LNCAP (cell line): Measurements from ENCODE around the gene JAKMIP1.

Experiments
- TF ChIP-seq, protein P1 (sequence below): fragments of 450-650 bp; IDR thresholded peaks from 2 replicates; pipeline ENCODE4 v1.5.1; 2017; ENCODE audit warnings: mild to moderate bottlenecking

The JAKMIP1 gene

GRCh38 chr4:6028168-6028567, 172.2 kb downstream of the JAKMIP1 start:
- TF ChIP-seq, protein P1, sequence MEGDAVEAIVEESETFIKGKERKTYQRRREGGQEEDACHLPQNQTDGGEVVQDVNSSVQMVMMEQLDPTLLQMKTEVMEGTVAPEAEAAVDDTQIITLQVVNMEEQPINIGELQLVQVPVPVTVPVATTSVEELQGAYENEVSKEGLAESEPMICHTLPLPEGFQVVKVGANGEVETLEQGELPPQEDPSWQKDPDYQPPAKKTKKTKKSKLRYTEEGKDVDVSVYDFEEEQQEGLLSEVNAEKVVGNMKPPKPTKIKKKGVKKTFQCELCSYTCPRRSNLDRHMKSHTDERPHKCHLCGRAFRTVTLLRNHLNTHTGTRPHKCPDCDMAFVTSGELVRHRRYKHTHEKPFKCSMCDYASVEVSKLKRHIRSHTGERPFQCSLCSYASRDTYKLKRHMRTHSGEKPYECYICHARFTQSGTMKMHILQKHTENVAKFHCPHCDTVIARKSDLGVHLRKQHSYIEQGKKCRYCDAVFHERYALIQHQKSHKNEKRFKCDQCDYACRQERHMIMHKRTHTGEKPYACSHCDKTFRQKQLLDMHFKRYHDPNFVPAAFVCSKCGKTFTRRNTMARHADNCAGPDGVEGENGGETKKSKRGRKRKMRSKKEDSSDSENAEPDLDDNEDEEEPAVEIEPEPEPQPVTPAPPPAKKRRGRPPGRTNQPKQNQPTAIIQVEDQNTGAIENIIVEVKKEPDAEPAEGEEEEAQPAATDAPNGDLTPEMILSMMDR = no peak

- TF ChIP-seq, protein P1 = no peak
These were observed 173.0 kb downstream of the JAKMIP1 start for GRCh38 chr4:6027392-6027791.

DNA sequence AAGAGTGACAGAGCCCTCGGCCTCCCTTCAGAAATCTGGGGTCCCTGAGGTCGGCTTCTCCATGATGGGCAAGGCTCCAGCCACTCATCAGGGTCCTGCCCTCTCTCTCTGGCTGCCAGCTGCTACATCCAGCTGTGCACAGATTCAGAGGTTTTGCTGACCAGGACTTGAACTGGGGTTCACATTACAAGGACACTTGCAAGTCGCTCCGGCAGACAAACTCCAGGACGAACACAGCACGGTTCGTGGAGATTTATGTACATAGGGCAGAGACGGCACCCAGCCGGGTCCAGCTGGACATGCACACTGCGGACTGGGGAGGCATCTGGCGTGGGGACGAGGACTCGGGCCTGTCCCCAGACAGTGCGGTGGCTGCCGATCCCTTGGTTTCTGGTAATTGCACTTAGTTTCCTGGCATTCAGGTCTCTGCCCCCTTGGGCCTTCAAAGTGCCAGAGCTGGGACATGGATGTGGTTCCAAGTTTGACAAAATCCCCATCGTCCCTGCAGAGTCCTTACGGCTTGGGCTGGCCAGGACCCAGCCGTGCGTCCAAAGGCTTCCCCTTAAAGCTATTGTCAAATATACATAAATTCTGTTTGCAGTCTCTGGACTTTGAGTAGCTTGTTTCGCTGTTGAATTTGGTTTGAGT, 175.9 kb downstream of the JAKMIP1 start:
- TF ChIP-seq, protein P1 = no peak

- TF ChIP-seq, protein P1 = no peak
These were observed 176.6 kb downstream of the JAKMIP1 start for GRCh38 chr4:6023731-6024130.

- TF ChIP-seq, protein P1 = no peak
These were observed 177.6 kb downstream of the JAKMIP1 start for GRCh38 chr4:6022607-6023288.

GRCh38 chr4:6021831-6022606, 178.3 kb downstream of the JAKMIP1 start:
- TF ChIP-seq, protein P1 = no peak

- TF ChIP-seq, protein P1 = no peak
These were observed 179.7 kb downstream of the JAKMIP1 start for GRCh38 chr4:6020613-6021012.
